Renal pelvis (tissue), 4 donors: ENCODE measurements around the gene SFSWAP. TPM values are rescaled to one million over a fixed set of nuclear protein-coding genes. Genes with fewer than 3 reads are reported as not detected.
"Not testable (repeated sequence)": the region's sequence is repeated elsewhere in the genome, so short reads cannot be mapped to it uniquely, and the experiment has no call there.

Source experiments
- DNase-seq: peaks from one replicate; pipeline ENCODE4 v3.0.0-alpha.2; 2013
- polyA plus RNA-seq, 3 donors: library from polyadenylated mRNA; unstranded; fragments of 120-200 nt; gene quantifications; one replicate each; pipeline ENCODE4 v1.2.1, GENCODE V29; 2013; ENCODE audit not compliant: insufficient read length in 3 of 3

SFSWAP gene
- polyA plus RNA-seq, 3 donors = 44.7 to 61.5 (median 55.2) TPM

- no peak for DNase-seq
Measured at GRCh38 chr12:131755305-131756113, 44.6 kb downstream of the SFSWAP start.

- DNase-seq = no peak
Measured at GRCh38 chr12:131756441-131756840, 45.6 kb downstream of the SFSWAP start.

- no peak for DNase-seq
Measured at GRCh38 chr12:131757111-131757510, 46.2 kb downstream of the SFSWAP start.

GRCh38 chr12:131758016-131758739 is 47.3 kb downstream of the SFSWAP start:
- no peak for DNase-seq

- DNase-seq = no peak
Measured at GRCh38 chr12:131759176-131759575, 48.3 kb downstream of the SFSWAP start.

- DNase-seq = no peak
Measured at GRCh38 chr12:131761638-131762037, 50.7 kb downstream of the SFSWAP start.

GRCh38 chr12:131764738-131765137 is 53.8 kb downstream of the SFSWAP start:
- no peak for DNase-seq

GRCh38 chr12:131765961-131766360 is 55.1 kb downstream of the SFSWAP start:
- no peak for DNase-seq

- no peak for DNase-seq
Measured at GRCh38 chr12:131766382-131767107, 55.7 kb downstream of the SFSWAP start.

GRCh38 chr12:131770120-131770519 is 59.2 kb downstream of the SFSWAP start:
- DNase-seq = no peak

- no peak for DNase-seq
Measured at GRCh38 chr12:131771965-131772364, 61.1 kb downstream of the SFSWAP start.

- DNase-seq = no peak
Measured at GRCh38 chr12:131773582-131774221, 62.8 kb downstream of the SFSWAP start.

GRCh38 chr12:131774576-131775391 is 63.9 kb downstream of the SFSWAP start:
- no peak for DNase-seq

- DNase-seq = no peak
Measured at GRCh38 chr12:131775392-131776236, 64.7 kb downstream of the SFSWAP start.

- DNase-seq = no peak
Measured at GRCh38 chr12:131776237-131776889, 65.5 kb downstream of the SFSWAP start.

GRCh38 chr12:131777269-131777668 is 66.4 kb downstream of the SFSWAP start:
- not testable (repeated sequence) for DNase-seq

GRCh38 chr12:131779027-131779426 is 68.1 kb downstream of the SFSWAP start:
- DNase-seq = no peak

GRCh38 chr12:131782061-131782460 is 71.2 kb downstream of the SFSWAP start:
- no peak for DNase-seq

GRCh38 chr12:131783915-131784541 is 73.1 kb downstream of the SFSWAP start:
- DNase-seq = no peak
